Measurements from ENCODE around the gene DNM3. TPM values are rescaled to one million over a fixed set of nuclear protein-coding genes. Genes with fewer than 3 reads are reported as not detected.

DNM3 gene
- total RNA-seq, 1 experiment from 2014 or later: 0.71 TPM

GRCh38 chr1:172145231-172145651 lies 303.9 kb downstream of the DNM3 start:
- intact Hi-C loops (cut with micrococcal nuclease; ENCODE audit: unreplicated experiment): loop anchor here (2.0 kb wide), 3 partner anchors 36 to 254 kb away; no protein-coding TSS in a partner anchor
- TF ChIP-seq EZH2 (IDR thresholded peaks at IDR 0.05; ENCODE audit: borderline replicate concordance, low read depth, low read length, poor library complexity, severe bottlenecking): no peak
- no peak for TF ChIP-seq CTCF (conservative IDR thresholded peaks at IDR 0.05; ENCODE audit: low read depth, low read length)
- H3K4me3 ChIP-seq (ENCODE audit: low read depth, low read length, poor library complexity, severe bottlenecking): peak overlapping the region; percentile 65
- H3K36me3 ChIP-seq (ENCODE audit: insufficient read depth, low read length, poor library complexity, severe bottlenecking): peaks cover 15% of the 10 kb centered on the region
- POLR2A ChIA-PET (ENCODE audit: low non-redundant PET): interaction anchor here (0.6 to 0.7 kb wide), 5 partner anchors 10 to 1083 kb away, joined by 3 to 6 read pairs (median 5); no protein-coding TSS in a partner anchor
- CTCF ChIA-PET: interaction anchor here (0.6 kb wide), 1 partner anchor 298 kb away, joined by 11 read pairs; no protein-coding TSS in a partner anchor
- H3K4me1 ChIP-seq (ENCODE audit: insufficient read depth, low read length, poor library complexity, severe bottlenecking): peaks cover 74% of the 10 kb centered on the region
- BruUV-seq (replicated peaks): no TSS peak
- no peaks in the 10 kb centered on the region for H3K9me3 ChIP-seq (ENCODE audit: low read depth, low read length, poor library complexity, severe bottlenecking)
- DNase-seq (ENCODE audit: low spot score): peak; percentile 95
- H3K27me3 ChIP-seq (replicated peaks; ENCODE audit: insufficient read depth, low read depth, low read length, poor library complexity): no peaks in the 10 kb centered on the region
- H3K27ac ChIP-seq (ENCODE audit: low read depth, low read length, poor library complexity, severe bottlenecking): peak overlapping the region; percentile 93

- ChIA-PET POLR2A (ENCODE audit: low non-redundant PET) (interaction anchor here (0.6 to 0.7 kb wide), 2 partner anchors 101 to 191 kb away, joined by 5 read pairs; no protein-coding TSS in a partner anchor), CTCF (interaction anchor here (0.6 kb wide), 1 partner anchor 298 kb away, joined by 11 read pairs; no protein-coding TSS in a partner anchor)
- DNase-seq (ENCODE audit: low spot score): no peak
- BruUV-seq (replicated peaks): TSS peak; percentile 86
- Histone ChIP-seq H3K27ac (ENCODE audit: low read depth, low read length, poor library complexity, severe bottlenecking) (peak overlapping the region; percentile 93), H3K27me3 (replicated peaks; ENCODE audit: insufficient read depth, low read depth, low read length, poor library complexity) (no peaks in the 10 kb centered on the region), H3K4me1 (ENCODE audit: insufficient read depth, low read length, poor library complexity, severe bottlenecking) (peaks cover 71% of the 10 kb centered on the region), H3K4me3 (ENCODE audit: low read depth, low read length, poor library complexity, severe bottlenecking) (peak overlapping the region; percentile 65), H3K9me3 (ENCODE audit: low read depth, low read length, poor library complexity, severe bottlenecking) (no peaks in the 10 kb centered on the region), H3K36me3 (ENCODE audit: insufficient read depth, low read length, poor library complexity, severe bottlenecking) (peaks cover 11% of the 10 kb centered on the region)
- TF ChIP-seq EZH2 (IDR thresholded peaks at IDR 0.05; ENCODE audit: borderline replicate concordance, low read depth, low read length, poor library complexity, severe bottlenecking): no peak
- intact Hi-C loops (cut with micrococcal nuclease; ENCODE audit: unreplicated experiment): loop anchor here (2.0 kb wide), 3 partner anchors 37 to 253 kb away; no protein-coding TSS in a partner anchor
Observed at GRCh38 chr1:172145656-172146055, 304.4 kb downstream of the DNM3 start.

GRCh38 chr1:172146141-172146850 lies 305.0 kb downstream of the DNM3 start:
- no peaks in the 10 kb centered on the region for H3K9me3 ChIP-seq (ENCODE audit: low read depth, low read length, poor library complexity, severe bottlenecking)
- intact Hi-C loops (cut with micrococcal nuclease; ENCODE audit: unreplicated experiment): no loop called here
- POLR2A ChIA-PET (ENCODE audit: low non-redundant PET): no interaction called here
- no peak for DNase-seq (ENCODE audit: low spot score)
- peaks cover 5% of the 10 kb centered on the region for H3K36me3 ChIP-seq (ENCODE audit: insufficient read depth, low read length, poor library complexity, severe bottlenecking)
- H3K27ac ChIP-seq (ENCODE audit: low read depth, low read length, poor library complexity, severe bottlenecking): peak overlapping the region; percentile 93
- peak overlapping the region; percentile 65 for H3K4me3 ChIP-seq (ENCODE audit: low read depth, low read length, poor library complexity, severe bottlenecking)
- no TSS peak for BruUV-seq (replicated peaks)
- CTCF ChIA-PET: no interaction called here
- H3K4me1 ChIP-seq (ENCODE audit: insufficient read depth, low read length, poor library complexity, severe bottlenecking): peaks cover 64% of the 10 kb centered on the region
- no peak for TF ChIP-seq EZH2 (IDR thresholded peaks at IDR 0.05; ENCODE audit: borderline replicate concordance, low read depth, low read length, poor library complexity, severe bottlenecking)
- no peaks in the 10 kb centered on the region for H3K27me3 ChIP-seq (replicated peaks; ENCODE audit: insufficient read depth, low read depth, low read length, poor library complexity)

GRCh38 chr1:172147541-172147940 lies 306.2 kb downstream of the DNM3 start:
- H3K4me1 ChIP-seq (ENCODE audit: insufficient read depth, low read length, poor library complexity, severe bottlenecking): peaks cover 56% of the 10 kb centered on the region
- H3K4me3 ChIP-seq (ENCODE audit: low read depth, low read length, poor library complexity, severe bottlenecking): no peak overlapping the region
- DNase-seq (ENCODE audit: low spot score): no peak
- H3K36me3 ChIP-seq (ENCODE audit: insufficient read depth, low read length, poor library complexity, severe bottlenecking): no peaks in the 10 kb centered on the region
- no peak overlapping the region for H3K27ac ChIP-seq (ENCODE audit: low read depth, low read length, poor library complexity, severe bottlenecking)
- intact Hi-C loops (cut with micrococcal nuclease; ENCODE audit: unreplicated experiment): no loop called here
- TF ChIP-seq EZH2 (IDR thresholded peaks at IDR 0.05; ENCODE audit: borderline replicate concordance, low read depth, low read length, poor library complexity, severe bottlenecking): no peak
- TF ChIP-seq CTCF (conservative IDR thresholded peaks at IDR 0.05; ENCODE audit: low read depth, low read length): no peak
- H3K27me3 ChIP-seq (replicated peaks; ENCODE audit: insufficient read depth, low read depth, low read length, poor library complexity): no peaks in the 10 kb centered on the region
- no TSS peak for BruUV-seq (replicated peaks)
- H3K9me3 ChIP-seq (ENCODE audit: low read depth, low read length, poor library complexity, severe bottlenecking): no peaks in the 10 kb centered on the region
- ChIA-PET CTCF (no interaction called here), POLR2A (ENCODE audit: low non-redundant PET) (no interaction called here)

Data from A673 (cell line).